HEK293T (cell line): Measurements from ENCODE around the gene SEL1L3.

Experiments used
- CTCF ChIA-PET: fragments of 350-600 bp; formaldehyde crosslinking; extraction: SDS; loops from one replicate; lab custom pipeline; 2021; ENCODE audit warnings: antibody characterized with exemption, inconsistent platforms; lab: Yijun Ruan, JAX
- POLR2A ChIA-PET: fragments of 350-600 bp; formaldehyde crosslinking; extraction: SDS; loops from one replicate; lab custom pipeline; 2020; ENCODE audit warnings: antibody characterized with exemption, inconsistent platforms; lab: Yijun Ruan, JAX
- DNase-seq: peaks from one replicate; pipeline ENCODE4 v3.0.0; 2012; ENCODE audit warnings: mixed read lengths; ENCODE audit errors: extremely low spot score
- ARNT ChIP-seq: fragments of 450-650 bp; IDR thresholded peaks from 2 replicates; pipeline ENCODE4 v1.6.1; 2017; ENCODE audit warnings: mild to moderate bottlenecking
- BHLHE40 ChIP-seq: fragments of 450-650 bp; IDR thresholded peaks from 2 replicates; pipeline ENCODE4 v1.6.1; 2016; ENCODE audit warnings: mild to moderate bottlenecking, moderate library complexity, borderline replicate concordance
- CTBP1 ChIP-seq: fragments of 450-650 bp; IDR thresholded peaks from 2 replicates; pipeline ENCODE4 v1.6.1; 2016; ENCODE audit warnings: borderline replicate concordance
- ELF4 ChIP-seq: fragments of 450-650 bp; IDR thresholded peaks from 2 replicates; pipeline ENCODE4 v1.6.1; 2017; ENCODE audit warnings: antibody characterized with exemption
- FOXA1 ChIP-seq: fragments of 450-650 bp; IDR thresholded peaks from 2 replicates; pipeline ENCODE4 v1.6.1; 2016; ENCODE audit warnings: mild to moderate bottlenecking
- FOXK2 ChIP-seq: fragments of 450-650 bp; IDR thresholded peaks from 2 replicates; pipeline ENCODE4 v1.6.1; 2016; ENCODE audit warnings: mild to moderate bottlenecking
- FOXM1 ChIP-seq: fragments of 450-650 bp; IDR thresholded peaks from 2 replicates; pipeline ENCODE4 v1.6.1; 2017; ENCODE audit warnings: mild to moderate bottlenecking, borderline replicate concordance
- HDGF ChIP-seq: fragments of 450-650 bp; IDR thresholded peaks from 2 replicates; pipeline ENCODE4 v1.6.1; 2017; ENCODE audit warnings: antibody characterized with exemption, borderline replicate concordance
- L3MBTL2 ChIP-seq: fragments of 450-650 bp; conservative IDR thresholded peaks from 2 replicates; pipeline ENCODE4 v1.6.1; 2016; ENCODE audit warnings: mild to moderate bottlenecking
- LEF1 ChIP-seq: fragments of 450-650 bp; IDR thresholded peaks from 2 replicates; pipeline ENCODE4 v1.6.1; 2017; ENCODE audit warnings: mild to moderate bottlenecking, borderline replicate concordance
- NFRKB ChIP-seq: fragments of 450-650 bp; IDR thresholded peaks from 2 replicates; pipeline ENCODE4 v1.6.1; 2016; ENCODE audit warnings: mild to moderate bottlenecking, moderate library complexity
- SP1 ChIP-seq: fragments of 450-650 bp; IDR thresholded peaks from 2 replicates; pipeline ENCODE4 v1.6.1; 2017
- SUZ12 ChIP-seq: fragments of 450-650 bp; IDR thresholded peaks from 2 replicates; pipeline ENCODE4 v1.6.1; 2016; ENCODE audit warnings: mild to moderate bottlenecking
- TARDBP ChIP-seq: fragments of 450-650 bp; IDR thresholded peaks from 2 replicates; pipeline ENCODE4 v1.6.1; 2016
- ZNF384 ChIP-seq: fragments of 450-650 bp; IDR thresholded peaks from 2 replicates; pipeline ENCODE4 v1.6.1; 2016
- TF ChIP-seq, protein P1 (sequence below): fragments of 450-650 bp; IDR thresholded peaks from 2 replicates; pipeline ENCODE4 v1.6.1; 2016

Gene SEL1L3

GRCh38 chr4:25859429-25860148 is 3.2 kb downstream of the SEL1L3 start:
- no peak for DNase-seq
- no peak for TF ChIP-seq TARDBP
- TF ChIP-seq FOXK2 = no peak
- TF ChIP-seq FOXM1 = no peak
- no peak for TF ChIP-seq FOXA1
- no peak for TF ChIP-seq SUZ12
- no peak for TF ChIP-seq BHLHE40
- TF ChIP-seq CTBP1 = no peak
- TF ChIP-seq ARNT = no peak
- no peak for TF ChIP-seq NFRKB
- TF ChIP-seq ZNF384 = no peak
- no peak for TF ChIP-seq LEF1
- TF ChIP-seq, protein P1, sequence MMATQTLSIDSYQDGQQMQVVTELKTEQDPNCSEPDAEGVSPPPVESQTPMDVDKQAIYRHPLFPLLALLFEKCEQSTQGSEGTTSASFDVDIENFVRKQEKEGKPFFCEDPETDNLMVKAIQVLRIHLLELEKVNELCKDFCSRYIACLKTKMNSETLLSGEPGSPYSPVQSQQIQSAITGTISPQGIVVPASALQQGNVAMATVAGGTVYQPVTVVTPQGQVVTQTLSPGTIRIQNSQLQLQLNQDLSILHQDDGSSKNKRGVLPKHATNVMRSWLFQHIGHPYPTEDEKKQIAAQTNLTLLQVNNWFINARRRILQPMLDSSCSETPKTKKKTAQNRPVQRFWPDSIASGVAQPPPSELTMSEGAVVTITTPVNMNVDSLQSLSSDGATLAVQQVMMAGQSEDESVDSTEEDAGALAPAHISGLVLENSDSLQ = no peak
- no peak for TF ChIP-seq SP1
- TF ChIP-seq ELF4 = no peak
- TF ChIP-seq HDGF = no peak
- TF ChIP-seq L3MBTL2 = no peak
- CTCF ChIA-PET = no interaction called here
- POLR2A ChIA-PET = interaction anchor here (0.7 kb wide), 1 partner anchor 9 kb away, joined by 3 read pairs; no protein-coding TSS in a partner anchor

DNA sequence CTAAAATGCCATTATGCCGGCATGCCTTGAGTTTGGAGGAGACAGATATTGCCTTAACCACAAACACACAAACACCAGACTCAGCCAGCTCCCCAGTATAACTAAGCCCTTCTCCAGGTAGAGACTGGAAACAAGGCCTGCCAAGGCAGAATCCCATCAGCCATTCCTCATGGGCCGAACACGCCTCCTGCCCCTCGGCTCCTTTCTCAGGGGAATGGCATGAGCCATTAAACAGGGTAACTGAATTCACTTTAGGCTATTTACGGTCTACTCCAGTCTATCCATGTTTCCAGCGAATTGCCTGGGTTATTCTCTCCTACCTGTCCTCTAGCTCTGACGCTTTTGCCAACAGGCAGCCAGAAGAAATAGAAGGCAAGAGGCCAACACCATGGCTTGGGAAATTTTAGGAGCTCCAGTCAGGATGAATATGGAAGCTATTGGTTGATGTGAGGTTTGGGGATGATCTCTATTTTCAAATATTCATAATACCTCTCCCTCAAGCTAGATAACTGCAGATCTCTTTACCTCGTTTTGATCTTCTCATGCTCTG is 4.9 kb downstream of the SEL1L3 start:
- no peak for DNase-seq
- ChIA-PET POLR2A (no interaction called here), CTCF (no interaction called here)
- TF ChIP-seq TARDBP = no peak
- no peak for TF ChIP-seq LEF1
- TF ChIP-seq ARNT = no peak
- no peak for TF ChIP-seq ZNF384
- TF ChIP-seq, protein P1 = no peak
- no peak for TF ChIP-seq SP1
- TF ChIP-seq BHLHE40 = no peak
- no peak for TF ChIP-seq L3MBTL2

DNA sequence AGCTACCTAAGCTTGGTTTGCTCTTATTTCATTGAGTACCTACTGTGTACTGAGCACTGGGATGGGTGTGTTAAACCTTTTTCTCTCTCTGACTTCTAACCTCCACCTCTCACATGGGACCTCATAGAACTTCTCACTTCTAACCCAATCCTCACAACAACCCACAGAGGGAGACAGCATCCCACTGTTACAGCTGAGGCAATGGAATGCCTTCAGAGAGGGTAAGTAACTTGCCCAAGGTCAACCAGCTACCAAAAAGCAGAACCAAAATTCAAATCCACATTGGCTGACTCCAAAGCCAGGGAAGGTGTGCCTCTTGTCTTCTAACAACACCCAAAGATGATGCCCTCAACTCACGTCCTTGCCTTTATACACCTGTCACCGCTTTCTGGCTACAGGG is 5.4 kb downstream of the SEL1L3 start:
- CTCF ChIA-PET = no interaction called here
- no peak for DNase-seq
- POLR2A ChIA-PET = no interaction called here
- TF ChIP-seq FOXA1 (no peak), BHLHE40 (no peak), CTBP1 (no peak), SP1 (no peak), NFRKB (no peak)
- TF ChIP-seq, protein P1 = no peak

- ChIA-PET CTCF (no interaction called here), POLR2A (no interaction called here)
- TF ChIP-seq NFRKB = no peak
- TF ChIP-seq FOXA1 = no peak
- TF ChIP-seq ZNF384 = no peak
- TF ChIP-seq HDGF = no peak
- no peak for TF ChIP-seq SUZ12
- no peak for TF ChIP-seq CTBP1
- TF ChIP-seq SP1 = no peak
- no peak for DNase-seq
These were observed 6.0 kb downstream of the SEL1L3 start for GRCh38 chr4:25856756-25857155.

GRCh38 chr4:25852103-25852502 is 10.7 kb downstream of the SEL1L3 start:
- DNase-seq = no peak
- CTCF ChIA-PET = no interaction called here
- POLR2A ChIA-PET = no interaction called here
- no peak for TF ChIP-seq ELF4
- no peak for TF ChIP-seq FOXK2
- TF ChIP-seq, protein P1 = no peak
- no peak for TF ChIP-seq ZNF384
- no peak for TF ChIP-seq FOXA1
- TF ChIP-seq BHLHE40 = no peak
- TF ChIP-seq FOXM1 = no peak
- no peak for TF ChIP-seq NFRKB
- TF ChIP-seq SUZ12 = no peak
- TF ChIP-seq HDGF = no peak
- TF ChIP-seq TARDBP = no peak

DNA sequence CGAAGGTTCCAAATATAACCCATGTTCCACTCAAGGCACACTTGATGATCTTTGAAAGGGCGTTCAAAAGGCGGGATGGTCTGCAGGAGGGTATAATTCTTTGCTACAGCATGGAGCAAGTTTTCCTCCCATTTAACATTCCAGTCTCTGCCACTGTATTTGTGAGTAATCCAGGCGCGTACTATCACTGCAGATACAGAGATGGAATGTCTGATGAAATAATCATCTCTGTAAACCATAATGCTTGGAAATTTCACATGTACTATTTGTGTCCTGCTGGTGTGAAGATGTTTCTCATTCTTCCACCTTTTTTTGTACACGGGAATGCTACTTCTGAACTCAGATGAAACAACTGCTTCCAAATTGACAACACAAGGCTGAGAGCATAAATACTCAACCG is 15.5 kb downstream of the SEL1L3 start:
- ChIA-PET POLR2A (no interaction called here), CTCF (no interaction called here)
- no peak for DNase-seq
- no peak for TF ChIP-seq SP1
- no peak for TF ChIP-seq TARDBP
- TF ChIP-seq CTBP1 = no peak
- no peak for TF ChIP-seq LEF1
- TF ChIP-seq FOXM1 = no peak
- TF ChIP-seq ARNT = no peak
- no peak for TF ChIP-seq ELF4
- no peak for TF ChIP-seq SUZ12
- no peak for TF ChIP-seq NFRKB
- TF ChIP-seq, protein P1 = no peak
- no peak for TF ChIP-seq HDGF
- TF ChIP-seq L3MBTL2 = no peak
- no peak for TF ChIP-seq ZNF384
- TF ChIP-seq FOXK2 = no peak
- TF ChIP-seq FOXA1 = no peak
- TF ChIP-seq BHLHE40 = no peak
